Hematopoietic multipotent progenitor cell (in vitro differentiated cells): Measurements from ENCODE around the gene CMTM6. TPM values are rescaled to one million over a fixed set of nuclear protein-coding genes. Genes with fewer than 3 reads are reported as not detected.
"Not testable (repeated sequence)": the region's sequence is repeated elsewhere in the genome, so short reads cannot be mapped to it uniquely, and the experiment has no call there.

Source experiments
- DNase-seq, 3 donors: peaks; one replicate each; pipeline ENCODE4 v3.0.0-alpha.2; 2011 to 2015; ENCODE audit warnings: low read depth in 2 of 3, low spot score in 2 of 3
- total RNA-seq: library from RNA; depleted of rRNA; stranded (reverse); fragments of >200 nt; gene quantifications from one replicate; pipeline ENCODE4 v1.2.3, GENCODE V29; 2012

CMTM6 gene
- total RNA-seq, 1 donor, result 48.2 TPM

- DNase-seq, result no peak
These were observed 2.4 kb downstream of the CMTM6 start for GRCh38 chr3:32500231-32500630.

DNA sequence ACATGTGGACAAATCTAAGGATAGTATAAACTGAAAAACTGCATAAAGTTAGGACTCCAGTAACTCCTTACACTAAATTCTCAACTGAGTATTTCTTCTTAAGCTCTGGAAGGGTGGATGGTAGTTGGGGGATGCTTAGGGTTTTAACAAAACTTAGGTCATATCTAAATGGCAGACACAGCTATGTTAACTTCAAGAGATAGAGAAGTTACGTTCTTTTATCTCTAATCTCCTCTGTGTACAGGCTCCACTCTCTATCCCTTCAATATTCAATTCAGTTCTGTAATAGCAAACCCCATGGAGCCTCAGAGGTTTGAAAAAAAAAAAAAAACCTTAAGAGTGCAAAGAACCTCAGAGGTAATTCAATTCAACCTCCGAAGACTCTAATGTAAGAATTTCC lies 3.1 kb downstream of the CMTM6 start:
- no peak for DNase-seq

DNA sequence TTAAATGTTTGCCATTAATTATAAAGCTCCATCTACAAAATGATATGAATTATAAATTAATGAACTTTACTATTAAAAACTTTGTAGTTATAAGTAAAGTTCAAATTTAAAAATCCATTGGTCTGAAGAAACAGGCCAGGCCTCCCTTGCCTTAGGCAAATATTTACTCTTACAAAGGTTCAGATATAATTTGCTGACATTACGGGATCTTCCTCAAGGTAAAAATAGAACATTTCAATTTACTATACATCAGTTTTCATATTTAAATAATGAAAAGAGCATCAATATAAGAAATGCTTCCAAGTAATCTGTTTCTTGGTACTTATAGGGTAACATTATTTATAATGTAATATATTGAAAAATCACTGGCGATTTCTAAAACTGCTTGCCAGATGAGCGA lies 3.7 kb downstream of the CMTM6 start:
- no peak for DNase-seq

GRCh38 chr3:32498252-32498651 lies 4.4 kb downstream of the CMTM6 start:
- DNase-seq, result no peak

- DNase-seq, result no peak
These were observed 7.0 kb downstream of the CMTM6 start for GRCh38 chr3:32495609-32496008.

DNA sequence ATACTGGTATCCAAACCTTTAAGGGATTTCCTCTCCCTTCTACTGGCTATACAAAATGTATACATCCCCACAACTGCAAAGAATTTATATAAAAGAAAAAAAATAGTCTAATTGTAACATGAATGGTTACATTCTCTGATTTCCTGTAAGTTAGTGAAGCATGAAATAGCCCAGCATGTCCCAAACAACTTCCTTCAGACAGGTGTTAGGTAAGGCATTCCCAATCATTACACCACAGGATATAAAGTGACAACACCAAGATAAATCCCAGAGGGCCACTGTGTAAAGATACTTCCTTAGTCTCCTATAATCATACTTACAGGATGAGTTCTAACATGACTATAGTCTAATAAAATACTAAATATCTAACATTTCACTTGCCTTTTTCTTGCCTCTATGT lies 7.6 kb downstream of the CMTM6 start:
- DNase-seq, result no peak

GRCh38 chr3:32493437-32494414 lies 8.9 kb downstream of the CMTM6 start:
- DNase-seq, result no peak

- no peak for DNase-seq
These were observed 9.8 kb downstream of the CMTM6 start for GRCh38 chr3:32492684-32493436.

GRCh38 chr3:32488474-32489008 lies 14.1 kb downstream of the CMTM6 start:
- no peak for DNase-seq

- no peak for DNase-seq
These were observed 14.7 kb downstream of the CMTM6 start for GRCh38 chr3:32487781-32488473.

DNA sequence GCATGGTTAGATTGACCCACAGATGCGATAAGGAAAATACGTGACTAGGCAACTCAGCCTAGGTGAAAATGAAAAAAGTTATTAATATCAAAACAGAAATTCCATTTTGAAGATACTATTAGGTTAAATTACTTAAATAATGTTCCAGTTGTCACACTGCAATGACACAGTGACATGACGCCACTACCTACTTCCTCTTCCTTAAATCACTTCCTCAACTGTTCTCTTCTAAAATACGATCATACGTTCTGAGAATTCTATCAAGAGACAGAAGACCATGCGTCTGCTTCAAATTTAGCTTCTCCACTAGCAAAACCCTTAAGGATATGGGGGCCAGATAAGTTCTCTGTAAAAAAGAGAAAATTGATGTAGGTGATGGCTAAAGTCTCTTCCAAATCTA lies 18.2 kb downstream of the CMTM6 start:
- DNase-seq, result peak in 2 of 3 donors; percentile 26 to 44

- no peak for DNase-seq
These were observed 18.9 kb downstream of the CMTM6 start for GRCh38 chr3:32483772-32484171.

GRCh38 chr3:32482693-32483092 lies 20.0 kb downstream of the CMTM6 start:
- no peak for DNase-seq

DNA sequence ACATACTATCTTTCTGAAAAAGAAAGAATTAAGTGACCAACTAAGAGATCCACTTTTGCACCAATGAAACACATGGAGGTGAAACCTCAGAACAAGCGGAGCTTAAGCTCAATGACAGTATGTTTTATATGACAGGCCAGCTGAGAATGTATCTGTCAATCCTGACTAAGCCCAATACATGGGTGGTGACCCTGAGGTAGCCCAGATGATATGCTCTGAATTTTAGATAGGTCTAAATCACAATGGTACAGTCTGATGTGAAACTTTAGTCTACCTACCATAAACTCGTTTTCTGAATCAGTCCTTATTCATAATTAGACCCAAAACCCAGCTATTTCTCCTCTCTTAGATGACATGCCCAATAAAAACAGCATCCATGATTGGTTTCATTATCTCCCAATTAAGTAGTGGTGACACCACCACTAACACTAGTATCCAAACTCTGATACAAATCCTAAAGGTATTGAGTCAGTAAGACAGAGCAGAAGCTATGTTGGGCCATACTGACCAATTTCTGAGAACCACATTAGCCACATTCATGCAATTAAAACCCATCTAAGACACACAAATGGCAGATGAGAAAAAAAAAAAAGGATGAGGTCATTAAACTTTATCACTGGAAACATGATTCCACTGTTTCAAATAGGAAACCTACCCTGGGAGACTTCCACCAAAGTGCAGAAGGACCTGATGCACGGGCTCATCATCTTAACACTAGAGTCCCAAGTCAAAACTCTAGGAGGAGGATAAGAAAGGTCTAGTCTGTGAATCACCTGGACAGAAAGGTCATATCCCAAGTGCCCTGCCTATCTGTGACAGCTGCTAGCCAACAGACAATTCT lies 20.6 kb downstream of the CMTM6 start:
- DNase-seq, result no peak

DNA sequence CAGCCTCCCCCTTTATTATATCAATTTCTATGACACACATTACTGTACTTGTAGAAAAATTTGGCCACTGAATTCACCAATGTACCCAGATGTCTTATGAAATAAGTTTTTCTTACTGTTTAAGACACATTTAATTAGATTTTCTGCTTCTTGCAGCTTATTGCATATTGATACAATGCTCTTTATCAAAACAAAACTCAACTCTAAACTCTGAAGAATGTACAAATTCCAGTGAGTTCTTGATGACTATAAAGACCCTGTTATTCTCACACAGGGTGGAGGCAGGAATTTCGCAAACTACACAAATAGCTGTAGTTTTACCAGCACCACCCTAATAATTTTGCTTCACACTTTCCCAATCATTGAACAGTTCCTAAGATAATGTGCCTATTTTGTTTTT lies 22.0 kb downstream of the CMTM6 start:
- DNase-seq, result no peak

- DNase-seq, result no peak
These were observed 28.5 kb downstream of the CMTM6 start for GRCh38 chr3:32474201-32474600.

GRCh38 chr3:32472151-32472550 lies 30.5 kb downstream of the CMTM6 start:
- DNase-seq, result not testable (repeated sequence)

DNA sequence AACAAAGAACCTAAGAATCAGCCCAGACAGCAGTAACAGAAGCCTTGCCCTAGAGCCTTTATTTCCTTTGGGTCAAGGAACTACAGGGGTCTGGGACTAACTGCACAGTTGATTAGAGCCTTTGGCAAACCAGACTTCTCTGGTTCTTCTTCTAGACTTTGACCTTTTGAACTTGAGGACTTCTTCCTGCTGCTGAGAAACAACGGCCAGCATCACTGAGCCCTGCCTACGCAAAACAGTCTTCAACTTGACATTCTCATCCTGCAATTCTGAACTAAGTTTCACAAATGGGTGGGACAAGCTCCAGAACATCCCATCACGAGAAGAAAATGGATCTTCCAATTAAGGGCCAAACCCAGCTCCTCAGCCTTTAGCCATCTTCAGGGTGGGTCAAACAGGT lies 31.4 kb downstream of the CMTM6 start:
- no peak for DNase-seq

- no peak for DNase-seq
These were observed 32.3 kb downstream of the CMTM6 start for GRCh38 chr3:32470362-32470761.
